Esophagus squamous epithelium (tissue), 5 donors: Measurements from ENCODE around the gene FKBP1B. TPM values are rescaled to one million over a fixed set of nuclear protein-coding genes. Genes with fewer than 3 reads are reported as not detected.
"Not testable (repeated sequence)": the region's sequence is repeated elsewhere in the genome, so short reads cannot be mapped to it uniquely, and the experiment has no call there.

Experiments
- DNase-seq: peaks from one replicate; lab custom pipeline; 2025; lab: John Stamatoyannopoulos, UW
- H3K27ac ChIP-seq, 4 donors: fragments of 200-600 bp; sonication (generic); one replicate each; pipeline ENCODE4 v1.5.1; 2016 to 2019; ENCODE audit warnings: mild to moderate bottlenecking in 1 of 4
- H3K27me3 ChIP-seq, 4 donors: fragments of 200-600 bp; sonication (generic); 1 replicate in 3 of 4; 2 replicates in 1 of 4; pipeline versions ENCODE4 v1.5.1 to v1.6.0; 2017 to 2021; ENCODE audit warnings: antibody characterized with exemption in 1 of 4
- H3K36me3 ChIP-seq, 3 donors: fragments of 200-600 bp; sonication (generic); one replicate each; pipeline ENCODE4 v1.5.1; 2016 to 2019
- H3K4me1 ChIP-seq, 3 donors: fragments of 200-600 bp; sonication (generic); one replicate each; pipeline ENCODE4 v1.5.1; 2017 to 2019
- H3K4me3 ChIP-seq, 4 donors: fragments of 200-600 bp; sonication (generic); 1 replicate in 3 of 4; 2 replicates in 1 of 4; pipeline ENCODE4 v1.5.1; 2016 to 2019; ENCODE audit warnings: mild to moderate bottlenecking in 2 of 4, moderate library complexity in 1 of 4
- H3K9me3 ChIP-seq, 3 donors: fragments of 200-600 bp; sonication (generic); one replicate each; pipeline ENCODE4 v1.5.1; 2016 to 2019
- CTCF ChIP-seq, 6 experiments: fragments of 450-650 bp in 4 of 6; fragments of 200-600 bp in 2 of 6; sonication (generic) in 2 of 6; IDR thresholded peaks; one replicate each; pipeline ENCODE4 v1.5.1; 2016 to 2019; ENCODE audit warnings: antibody characterized with exemption in 6 of 6, mild to moderate bottlenecking in 4 of 6, moderate library complexity in 4 of 6
- POLR2A ChIP-seq, 4 donors: fragments of 450-650 bp; IDR thresholded peaks; one replicate each; pipeline ENCODE4 v1.6.1; 2017; ENCODE audit warnings: antibody characterized with exemption in 4 of 4, mild to moderate bottlenecking in 4 of 4, moderate library complexity in 3 of 4
- WGBS, 2 donors: methylation state at CpG; one replicate each; pipeline ENCODE4 v1.1.5; 2018; 5-methylcytosine and 5-hydroxymethylcytosine counted together
- intact Hi-C: fragments of 100-400 bp; cut with DNase I; formaldehyde crosslinking; loops from one replicate; pipeline ENCODE4 v1.15.0; 2022
- total RNA-seq, 4 donors: library from RNA; depleted of rRNA; stranded (reverse); fragments of >200 nt; gene quantifications; one replicate each; pipeline ENCODE4 v1.1.0, GENCODE V29; 2016
- donor health status: DM: yes; HTN: yes; CAD: no.

Gene FKBP1B
- total RNA-seq, 4 donors from 2014 or later: 4.5 to 12.1 (median 8.3) TPM

- TF ChIP-seq POLR2A (IDR thresholded peaks at IDR 0.05): no peak
- no peak for TF ChIP-seq CTCF (IDR thresholded peaks at IDR 0.05)
- 76 to 83% methylated on average over 4 of the region's 4 CpGs for WGBS, 2 donors
- H3K27ac ChIP-seq: no peak overlapping the region
- peaks cover 0 to 7% (median 0%) of the 10 kb centered on the region in 3 donors for H3K4me1 ChIP-seq
- no peaks in the 10 kb centered on the region for H3K9me3 ChIP-seq
- intact Hi-C loops: no loop called here
- H3K27me3 ChIP-seq: no peaks in the 10 kb centered on the region
- no peak overlapping the region for H3K4me3 ChIP-seq
- DNase-seq: no peak
- peaks cover 0 to 38% (median 18%) of the 10 kb centered on the region in 3 donors for H3K36me3 ChIP-seq
Observed at GRCh38 chr2:24040511-24040910, 9.0 kb upstream of the FKBP1B start.

- intact Hi-C loops: not testable (repeated sequence)
- peaks cover 0 to 18% (median 9%) of the 10 kb centered on the region in 3 donors for H3K36me3 ChIP-seq
- WGBS, 2 donors: 87 to 95% methylated on average over 6 of the region's 6 CpGs
Observed at GRCh38 chr2:24043133-24043532, 6.4 kb upstream of the FKBP1B start.

GRCh38 chr2:24045511-24046508 is 3.7 kb upstream of the FKBP1B start:
- Histone ChIP-seq H3K27ac (no peak overlapping the region), H3K4me3 (peak overlapping the region in 1 of 4 donors; percentile 67), H3K36me3 (no peaks in the 10 kb centered on the region), H3K4me1 (peaks cover 8 to 52% (median 11%) of the 10 kb centered on the region in 3 donors), H3K9me3 (no peaks in the 10 kb centered on the region), H3K27me3 (no peaks in the 10 kb centered on the region)
- TF ChIP-seq CTCF (IDR thresholded peaks at IDR 0.05): no peak
- no peak for TF ChIP-seq POLR2A (IDR thresholded peaks at IDR 0.05)
- intact Hi-C loops: no loop called here
- WGBS, 2 donors: 76 to 82% methylated on average over 9 to 11 of the region's 11 CpGs
- DNase-seq: no peak

More at GRCh38 chr2:24043133-24043532, 6.4 kb upstream of the FKBP1B start:
- DNase-seq, H3K27ac ChIP-seq, H3K9me3 ChIP-seq, H3K4me3 ChIP-seq, H3K27me3 ChIP-seq: not testable (repeated sequence)
- peaks cover 2 to 28% (median 8%) of the 10 kb centered on the region in 3 donors for H3K4me1 ChIP-seq

GRCh38 chr2:24046599-24046929 is 3.0 kb upstream of the FKBP1B start:
- peaks cover 8 to 52% (median 11%) of the 10 kb centered on the region in 3 donors for H3K4me1 ChIP-seq
- no peaks in the 10 kb centered on the region for H3K9me3 ChIP-seq
- peak overlapping the region; percentile 53 to 82 (median 74) for H3K4me3 ChIP-seq
- no peaks in the 10 kb centered on the region for H3K27me3 ChIP-seq
- DNase-seq: no peak
- 0 to 1% methylated on average over 2 of the region's 2 CpGs for WGBS, 2 donors
- TF ChIP-seq POLR2A (IDR thresholded peaks at IDR 0.05): no peak
- no peaks in the 10 kb centered on the region for H3K36me3 ChIP-seq
- H3K27ac ChIP-seq: peak overlapping the region in 2 of 4 donors; percentile 84
- intact Hi-C loops: no loop called here

GRCh38 chr2:24046930-24047702 is 2.4 kb upstream of the FKBP1B start, which contains the start of gene WDCP:
TSS of gene WDCP (minus strand) at chr2:24047391. CDS start at chr2:24039494, 7,897 bp downstream.
- Histone ChIP-seq H3K4me1 (peaks cover 8 to 52% (median 11%) of the 10 kb centered on the region in 3 donors), H3K36me3 (no peaks in the 10 kb centered on the region), H3K4me3 (peak within 1 kb of the TSS; percentile 53 to 82 (median 74)), H3K27ac (peak within 1 kb of the TSS; percentile 61 to 84 (median 78)), H3K9me3 (no peaks in the 10 kb centered on the region), H3K27me3 (no peaks in the 10 kb centered on the region)
- DNase-seq: peak; percentile 95
- intact Hi-C loops: no loop called here
- 1% methylated on average over 25 to 38 of the region's 38 CpGs for WGBS, 2 donors
- peak in 2 of 4 donors; percentile 54 to 62 for TF ChIP-seq POLR2A (IDR thresholded peaks at IDR 0.05)
- peak in 1 of 6 experiments; percentile 15 for TF ChIP-seq CTCF (IDR thresholded peaks at IDR 0.05)
